Aorta (tissue), 5 donors: ENCODE results near the gene KLHL9. TPM values are rescaled to one million over a fixed set of nuclear protein-coding genes. Genes with fewer than 3 reads are reported as not detected.

Experiments used
- ATAC-seq: fragments of 200-7000 bp; cut with Tn5 transposase; one replicate; pipeline ENCODE4 v1.9.1; 2022; ENCODE audit warnings: moderate library complexity; ENCODE audit not compliant: low FRiP score
- DNase-seq, 2 donors: peaks; one replicate each; pipeline ENCODE4 v3.0.0-alpha.2; 2020
- H3K27ac ChIP-seq, 2 donors: one replicate each; pipeline ENCODE4 v1.5.1; 2013; ENCODE audit warnings: low read length in 2 of 2, mild to moderate bottlenecking in 2 of 2, moderate library complexity in 2 of 2, control low read depth in 1 of 2, inconsistent platforms in 1 of 2, low read depth in 1 of 2
- H3K27me3 ChIP-seq, 2 donors: one replicate each; pipeline ENCODE4 v1.6.1; 2013; ENCODE audit warnings: control low read depth in 1 of 2, low read length in 1 of 2, mild to moderate bottlenecking in 1 of 2, moderate library complexity in 1 of 2; ENCODE audit not compliant: insufficient read depth in 2 of 2, control insufficient read depth in 1 of 2
- H3K36me3 ChIP-seq, 2 donors: one replicate each; pipeline ENCODE4 v1.6.1; 2013; ENCODE audit warnings: control low read depth in 1 of 2, low read length in 1 of 2, mild to moderate bottlenecking in 1 of 2; ENCODE audit not compliant: insufficient read depth in 2 of 2, control insufficient read depth in 1 of 2
- H3K4me1 ChIP-seq, 2 donors: one replicate each; pipeline ENCODE4 v1.6.1; 2013; ENCODE audit warnings: low read length in 2 of 2, control low read depth in 1 of 2, mild to moderate bottlenecking in 1 of 2, moderate library complexity in 1 of 2; ENCODE audit not compliant: insufficient read depth in 2 of 2, control insufficient read depth in 1 of 2
- H3K4me3 ChIP-seq, 2 donors: one replicate each; pipeline ENCODE4 v1.5.1; 2013; ENCODE audit warnings: low read length in 2 of 2, control low read depth in 1 of 2, mild to moderate bottlenecking in 1 of 2
- H3K9me3 ChIP-seq: one replicate; pipeline ENCODE4 v1.6.1; 2013; ENCODE audit warnings: mild to moderate bottlenecking, low read length; ENCODE audit not compliant: control insufficient read depth
- WGBS, 2 donors: extraction: QIAGEN DNeasy Blood & Tissue Kit; methylation state at CpG; one replicate each; pipeline ENCODE4 v1.1.7; 2013; 5-methylcytosine and 5-hydroxymethylcytosine counted together
- intact Hi-C, 2 donors: fragments of 100-400 bp; cut with DNase I; formaldehyde crosslinking; loops; one replicate each; pipeline versions ENCODE4 v1.14.2 to v1.15.0; 2022
- polyA plus RNA-seq, 2 donors: library from polyadenylated mRNA; stranded (reverse); fragments of 200-250 nt; gene quantifications; one replicate each; pipeline ENCODE4 v1.2.3, GENCODE V29; 2013
- total RNA-seq, 2 donors: library from RNA; stranded (reverse); fragmentation: NEBNext Ultra II Directional; extraction: Animal tissue kit (Norgen Biotek cat#: 25700); gene quantifications; one replicate each; pipeline ENCODE4 v1.2.1, GENCODE V29; 2021
- donor health status: healthy with polysubstance abuse.
- donor health status: Bipolar disorder and iron deficiency.
- donor health status: DM: no; HTN: no; CAD: no.
- donor health status: DM: no; HTN: no; CAD: no.
- donor health status: DM: yes; HTN: yes; CAD: no.

The KLHL9 gene
- total and polyA plus RNA-seq, 4 donors: 7.3 to 24.1 (median 16.4) TPM

- ATAC-seq (no peak), DNase-seq (no peak)
- Histone ChIP-seq H3K27me3 (no peaks in the 10 kb centered on the region), H3K4me1 (no peaks in the 10 kb centered on the region), H3K9me3 (no peaks in the 10 kb centered on the region), H3K27ac (no peak overlapping the region), H3K36me3 (peaks cover 4 to 5% of the 10 kb centered on the region in 2 donors), H3K4me3 (no peak overlapping the region)
- intact Hi-C loops: loop anchor here in 1 of 2 donors (5.0 to 10.0 kb wide), 2 partner anchors 463 to 709 kb away; no protein-coding TSS in a partner anchor
- 73 to 74% methylated on average over 4 of the region's 4 CpGs for WGBS, 2 donors
Measured at GRCh38 chr9:21324047-21324446, 11.2 kb downstream of the KLHL9 start.

GRCh38 chr9:21322911-21323461, 12.2 kb downstream of the KLHL9 start:
- ATAC-seq (no peak), DNase-seq (no peak)
- H3K4me3 ChIP-seq: no peak overlapping the region
- H3K27ac ChIP-seq: no peak overlapping the region
- H3K36me3 ChIP-seq: peaks cover 4 to 5% of the 10 kb centered on the region in 2 donors
- intact Hi-C loops: loop anchor here in 1 of 2 donors (5.0 to 10.0 kb wide), 2 partner anchors 464 to 708 kb away; no protein-coding TSS in a partner anchor
- no peaks in the 10 kb centered on the region for H3K27me3 ChIP-seq
- H3K9me3 ChIP-seq: no peaks in the 10 kb centered on the region
- WGBS, 2 donors: 86 to 89% methylated on average over 5 of the region's 5 CpGs
- no peaks in the 10 kb centered on the region for H3K4me1 ChIP-seq

GRCh38 chr9:21320465-21320864, 14.7 kb downstream of the KLHL9 start:
- no peak for ATAC-seq
- no peak overlapping the region for H3K4me3 ChIP-seq
- WGBS, 2 donors: 73 to 78% methylated on average over 2 of the region's 2 CpGs

GRCh38 chr9:21317956-21318923, 17.0 kb downstream of the KLHL9 start:
- intact Hi-C loops: loop anchor here (2.0 to 5.0 kb wide), 4 partner anchors 79 to 479 kb away; no protein-coding TSS in a partner anchor
- H3K9me3 ChIP-seq: no peaks in the 10 kb centered on the region

More at GRCh38 chr9:21320465-21320864, 14.7 kb downstream of the KLHL9 start:
- DNase-seq: no peak
- intact Hi-C loops: loop anchor here in 1 of 2 donors (5.0 to 10.0 kb wide), 2 partner anchors 467 to 706 kb away; no protein-coding TSS in a partner anchor
- H3K9me3 ChIP-seq: no peaks in the 10 kb centered on the region
- H3K27me3 ChIP-seq: no peaks in the 10 kb centered on the region
- H3K4me1 ChIP-seq: no peaks in the 10 kb centered on the region
- peaks cover 4 to 5% of the 10 kb centered on the region in 2 donors for H3K36me3 ChIP-seq
- no peak overlapping the region for H3K27ac ChIP-seq

GRCh38 chr9:21316860-21317259, 18.3 kb downstream of the KLHL9 start:
- Histone ChIP-seq H3K27ac (no peak overlapping the region), H3K4me3 (no peak overlapping the region), H3K9me3 (no peaks in the 10 kb centered on the region), H3K36me3 (peaks cover 0 to 4% of the 10 kb centered on the region in 2 donors), H3K27me3 (no peaks in the 10 kb centered on the region), H3K4me1 (no peaks in the 10 kb centered on the region)
- ATAC-seq (no peak), DNase-seq (no peak)
- intact Hi-C loops: loop anchor here (5.0 kb wide), 3 partner anchors 135 to 480 kb away; no protein-coding TSS in a partner anchor
- WGBS, 2 donors: 19 to 20% methylated on average over 3 of the region's 3 CpGs

More at GRCh38 chr9:21317956-21318923, 17.0 kb downstream of the KLHL9 start:
- Histone ChIP-seq H3K36me3 (peaks cover 3 to 4% of the 10 kb centered on the region in 2 donors), H3K4me3 (no peak overlapping the region), H3K27me3 (no peaks in the 10 kb centered on the region), H3K4me1 (no peaks in the 10 kb centered on the region), H3K27ac (no peak overlapping the region)
- 14 to 17% methylated on average over 7 of the region's 7 CpGs for WGBS, 2 donors
- peak in 1 of 2 donors; percentile 41 for DNase-seq
- peak; percentile 72 for ATAC-seq

GRCh38 chr9:21316032-21316842, 19.0 kb downstream of the KLHL9 start:
- no peak overlapping the region for H3K4me3 ChIP-seq
- H3K4me1 ChIP-seq: no peaks in the 10 kb centered on the region
- H3K27me3 ChIP-seq: no peaks in the 10 kb centered on the region
- peaks cover 0 to under 1% of the 10 kb centered on the region in 2 donors for H3K36me3 ChIP-seq
- DNase-seq (no peak), ATAC-seq (no peak)
- no peak overlapping the region for H3K27ac ChIP-seq
- H3K9me3 ChIP-seq: no peaks in the 10 kb centered on the region
- intact Hi-C loops: loop anchor here (5.0 kb wide), 3 partner anchors 136 to 481 kb away; no protein-coding TSS in a partner anchor
- WGBS, 2 donors: 18 to 23% methylated on average over 8 of the region's 8 CpGs

GRCh38 chr9:21314152-21314551, 21.1 kb downstream of the KLHL9 start:
- Histone ChIP-seq H3K4me1 (no peaks in the 10 kb centered on the region), H3K27ac (no peak overlapping the region), H3K4me3 (no peak overlapping the region), H3K36me3 (no peaks in the 10 kb centered on the region), H3K9me3 (no peaks in the 10 kb centered on the region), H3K27me3 (no peaks in the 10 kb centered on the region)
- intact Hi-C loops: no loop called here
- DNase-seq (no peak), ATAC-seq (no peak)
- 75 to 77% methylated on average over 2 of the region's 2 CpGs for WGBS, 2 donors

GRCh38 chr9:21311889-21312288, 23.3 kb downstream of the KLHL9 start:
- intact Hi-C loops: no loop called here
- 85 to 92% methylated on average over 1 of the region's 1 CpG for WGBS, 2 donors

More at GRCh38 chr9:21311889-21312288, 23.3 kb downstream of the KLHL9 start:
- Histone ChIP-seq H3K27me3 (no peaks in the 10 kb centered on the region), H3K4me1 (no peaks in the 10 kb centered on the region), H3K9me3 (no peaks in the 10 kb centered on the region), H3K27ac (no peak overlapping the region), H3K4me3 (no peak overlapping the region), H3K36me3 (no peaks in the 10 kb centered on the region)
- ATAC-seq: no peak
- DNase-seq: no peak
